WTC11 (cell line): ENCODE data around the gene FOLR1. TPM values are rescaled to one million over a fixed set of nuclear protein-coding genes. Genes with fewer than 3 reads are reported as not detected.

Source experiments
- ATAC-seq: fragments of 200-7000 bp; cut with Tn5 transposase; 2 replicates; pipeline ENCODE4 v1.10.0; 2021; ENCODE audit warnings: mild to moderate bottlenecking, moderate library complexity
- CTCF ChIA-PET: fragments of 300-600 bp; sonication (Branson Sonifier 250); formaldehyde crosslinking; loops from one replicate; lab custom pipeline; 2021; ENCODE audit warnings: antibody characterized with exemption; lab: Charles Lee
- POLR2A ChIA-PET: fragments of 350-600 bp; sonication (Branson Sonifier 250); formaldehyde crosslinking; loops from one replicate; lab custom pipeline; 2021; ENCODE audit warnings: antibody characterized with exemption; lab: Charles Lee
- DNase-seq: peaks from one replicate; pipeline ENCODE4 v3.0.0; 2021; ENCODE audit warnings: low spot score
- H3K27ac Mint-ChIP-seq: 2 replicates; pipeline ENCODE4 v1.8.0; 2021; ENCODE audit warnings: mixed read lengths
- H3K27me3 Mint-ChIP-seq: 2 replicates; pipeline ENCODE4 v1.8.0; 2021; ENCODE audit warnings: low read depth, mild to moderate bottlenecking, moderate library complexity, mixed read lengths
- H3K36me3 Mint-ChIP-seq: 2 replicates; pipeline ENCODE4 v1.8.0; 2021; ENCODE audit warnings: mixed read lengths
- H3K4me1 Mint-ChIP-seq: 2 replicates; pipeline ENCODE4 v1.8.0; 2022; ENCODE audit warnings: mixed read lengths
- H3K4me3 Mint-ChIP-seq: 2 replicates; pipeline ENCODE4 v1.8.0; 2021; ENCODE audit warnings: mild to moderate bottlenecking, moderate library complexity, mixed read lengths
- H3K9me3 Mint-ChIP-seq: 2 replicates; pipeline ENCODE4 v1.8.0; 2021; ENCODE audit warnings: mixed read lengths
- ARID4B ChIP-seq: sonication (generic); formaldehyde crosslinking; IDR thresholded peaks from 2 replicates; pipeline ENCODE4 v1.8.0; 2023; ENCODE audit warnings: missing genetic modification reagents, mild to moderate bottlenecking, borderline replicate concordance
- ATF2 ChIP-seq: sonication (generic); formaldehyde crosslinking; IDR thresholded peaks from 2 replicates; pipeline ENCODE4 v1.8.1; 2022; ENCODE audit warnings: low read depth, missing genetic modification reagents, borderline replicate concordance
- CREB1 ChIP-seq: sonication (generic); formaldehyde crosslinking; IDR thresholded peaks from 2 replicates; pipeline ENCODE4 v1.8.0; 2023; ENCODE audit warnings: mild to moderate bottlenecking, missing genetic modification reagents
- CTCF ChIP-seq: fragments of 200-600 bp; IDR thresholded peaks from 2 replicates; pipeline ENCODE4 v1.8.0; 2022; ENCODE audit warnings: antibody characterized with exemption
- FOXK1 ChIP-seq: sonication (generic); formaldehyde crosslinking; IDR thresholded peaks from 2 replicates; pipeline ENCODE4 v1.8.0; 2022; ENCODE audit warnings: mild to moderate bottlenecking, moderate library complexity, missing genetic modification reagents
- GTF2I ChIP-seq: fragments of 250-450 bp; sonication (Bioruptor Pico); conservative IDR thresholded peaks from 2 replicates; pipeline ENCODE4 v1.4.0; 2021; ENCODE audit warnings: mild to moderate bottlenecking
- HMGA2 ChIP-seq: fragments of 250-450 bp; sonication (Bioruptor Pico); IDR thresholded peaks from 2 replicates; pipeline ENCODE4 v1.4.0; 2021; ENCODE audit warnings: mild to moderate bottlenecking, moderate library complexity
- JAZF1 ChIP-seq: fragments of 250-450 bp; sonication (Bioruptor Pico); IDR thresholded peaks from 2 replicates; pipeline ENCODE4 v1.9.0; 2021; ENCODE audit warnings: moderate library complexity, mild to moderate bottlenecking, inconsistent platforms
- JUN ChIP-seq: sonication (generic); formaldehyde crosslinking; IDR thresholded peaks from 2 replicates; pipeline ENCODE4 v1.8.0; 2023; ENCODE audit warnings: mild to moderate bottlenecking, missing genetic modification reagents
- NR3C1 ChIP-seq: sonication (generic); formaldehyde crosslinking; conservative IDR thresholded peaks from 2 replicates; pipeline ENCODE4 v1.8.1; 2023; ENCODE audit warnings: low read depth, mild to moderate bottlenecking, missing genetic modification reagents
- PREB ChIP-seq: sonication (generic); formaldehyde crosslinking; IDR thresholded peaks from 2 replicates; pipeline ENCODE4 v1.8.1; 2022; ENCODE audit warnings: mild to moderate bottlenecking, missing genetic modification reagents, moderate library complexity, borderline replicate concordance
- RORB ChIP-seq: fragments of 250-450 bp; sonication (Bioruptor Pico); IDR thresholded peaks from 2 replicates; pipeline ENCODE4 v1.9.0; 2021; ENCODE audit warnings: mild to moderate bottlenecking
- SOX15 ChIP-seq: fragments of 250-450 bp; sonication (Bioruptor Pico); IDR thresholded peaks from 2 replicates; pipeline ENCODE4 v1.9.0; 2021; ENCODE audit warnings: mild to moderate bottlenecking
- SP1 ChIP-seq: sonication (generic); formaldehyde crosslinking; conservative IDR thresholded peaks from 2 replicates; pipeline ENCODE4 v1.8.1; 2022; ENCODE audit warnings: missing genetic modification reagents
- ZMAT4 ChIP-seq: fragments of 250-450 bp; sonication (Bioruptor Pico); IDR thresholded peaks from 2 replicates; pipeline ENCODE4 v1.9.0; 2021; ENCODE audit warnings: mild to moderate bottlenecking
- ZNF263 ChIP-seq: sonication (generic); formaldehyde crosslinking; IDR thresholded peaks from 2 replicates; pipeline ENCODE4 v1.8.1; 2022; ENCODE audit warnings: low read depth, mild to moderate bottlenecking, moderate library complexity, missing genetic modification reagents
- ZNF425 ChIP-seq: fragments of 250-450 bp; sonication (Bioruptor Pico); conservative IDR thresholded peaks from 2 replicates; pipeline ENCODE4 v1.9.0; 2021; ENCODE audit warnings: mild to moderate bottlenecking
- ZNF671 ChIP-seq: fragments of 250-450 bp; sonication (Bioruptor Pico); IDR thresholded peaks from 2 replicates; pipeline ENCODE4 v1.8.0; 2021; ENCODE audit warnings: mild to moderate bottlenecking
- total RNA-seq: library from RNA; stranded (reverse); gene quantifications from 3 replicates; pipeline ENCODE4 v1.2.3, GENCODE V29; 2021

Gene FOLR1
- total RNA-seq, 1 experiment from 2014 or later, result 0.35 TPM

- no peak for DNase-seq
- no peak overlapping the region for H3K4me3 Mint-ChIP-seq
- POLR2A ChIA-PET, result interaction anchor here (0.6 to 0.9 kb wide), 2 partner anchors 8 to 17 kb away, joined by 3 read pairs; no protein-coding TSS in a partner anchor
- CTCF ChIA-PET, result no interaction called here
- H3K4me1 Mint-ChIP-seq, result peaks cover 14% of the 10 kb centered on the region
- H3K9me3 Mint-ChIP-seq, result no peaks in the 10 kb centered on the region
- no peak for ATAC-seq
- H3K36me3 Mint-ChIP-seq, result peaks cover 51% of the 10 kb centered on the region
- TF ChIP-seq JUN (CRISPR knock-in tag) (no peak), GTF2I (CRISPR knock-in tag) (no peak), ZNF671 (CRISPR knock-in tag) (no peak), ARID4B (no peak), ZNF425 (CRISPR knock-in tag) (no peak), ZMAT4 (no peak), PREB (CRISPR knock-in tag) (no peak), ZNF263 (CRISPR knock-in tag) (no peak), HMGA2 (CRISPR knock-in tag) (no peak), CREB1 (no peak), SP1 (CRISPR knock-in tag) (no peak), SOX15 (no peak), FOXK1 (CRISPR knock-in tag) (no peak), RORB (no peak), NR3C1 (CRISPR knock-in tag) (no peak), JAZF1 (CRISPR knock-in tag) (no peak), ATF2 (CRISPR knock-in tag) (no peak), CTCF (no peak)
- H3K27ac Mint-ChIP-seq, result no peak overlapping the region
- H3K27me3 Mint-ChIP-seq, result 0 out of 2 replicates have a peak, but pooled peaks cover 2% of the 10 kb centered on the region
Measured at GRCh38 chr11:72229925-72230763, 38.2 kb downstream of the FOLR1 start.
